Measurements from ENCODE around the gene SPATA13.

DNA sequence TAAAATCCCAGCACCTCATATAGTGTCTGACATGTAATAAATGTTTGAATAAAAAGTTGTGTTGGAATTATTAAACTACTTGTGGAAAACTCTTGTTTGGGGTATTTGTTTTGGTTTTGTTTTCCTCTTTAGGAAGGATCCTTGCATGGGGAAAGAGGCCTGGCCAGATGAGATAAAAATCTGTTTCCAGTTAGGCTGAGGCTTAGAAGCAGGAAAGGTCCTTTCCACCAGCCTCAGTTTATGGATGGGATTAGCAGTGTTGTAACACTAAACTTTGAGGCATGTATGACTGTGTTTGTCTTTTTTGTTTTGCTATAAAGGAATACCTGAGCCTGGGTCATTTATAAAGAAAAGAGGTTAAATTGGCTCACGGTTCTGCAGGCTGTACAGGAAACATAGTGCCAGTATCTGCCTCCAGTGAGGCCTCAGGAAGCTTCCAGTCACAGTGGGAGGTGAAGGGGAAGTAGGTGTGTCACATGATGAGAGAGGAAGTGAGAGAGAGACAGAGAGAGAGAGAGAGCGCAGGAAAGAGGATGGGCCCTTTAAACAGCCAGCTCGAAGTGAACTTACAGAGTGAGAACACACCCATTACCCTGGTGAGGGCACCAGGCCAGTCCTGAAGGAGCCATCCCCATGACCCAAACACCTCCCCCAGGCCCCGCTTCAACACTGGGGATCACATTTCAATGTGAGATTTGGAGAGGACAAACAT, 21.6 kb downstream of the SPATA13 start:
- TF ChIP-seq, protein P1, sequence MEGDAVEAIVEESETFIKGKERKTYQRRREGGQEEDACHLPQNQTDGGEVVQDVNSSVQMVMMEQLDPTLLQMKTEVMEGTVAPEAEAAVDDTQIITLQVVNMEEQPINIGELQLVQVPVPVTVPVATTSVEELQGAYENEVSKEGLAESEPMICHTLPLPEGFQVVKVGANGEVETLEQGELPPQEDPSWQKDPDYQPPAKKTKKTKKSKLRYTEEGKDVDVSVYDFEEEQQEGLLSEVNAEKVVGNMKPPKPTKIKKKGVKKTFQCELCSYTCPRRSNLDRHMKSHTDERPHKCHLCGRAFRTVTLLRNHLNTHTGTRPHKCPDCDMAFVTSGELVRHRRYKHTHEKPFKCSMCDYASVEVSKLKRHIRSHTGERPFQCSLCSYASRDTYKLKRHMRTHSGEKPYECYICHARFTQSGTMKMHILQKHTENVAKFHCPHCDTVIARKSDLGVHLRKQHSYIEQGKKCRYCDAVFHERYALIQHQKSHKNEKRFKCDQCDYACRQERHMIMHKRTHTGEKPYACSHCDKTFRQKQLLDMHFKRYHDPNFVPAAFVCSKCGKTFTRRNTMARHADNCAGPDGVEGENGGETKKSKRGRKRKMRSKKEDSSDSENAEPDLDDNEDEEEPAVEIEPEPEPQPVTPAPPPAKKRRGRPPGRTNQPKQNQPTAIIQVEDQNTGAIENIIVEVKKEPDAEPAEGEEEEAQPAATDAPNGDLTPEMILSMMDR (IDR thresholded peaks at IDR 0.05): no peak
- TF ChIP-seq POLR2A (IDR thresholded peaks at IDR 0.05): no peak
